Lower leg skin (tissue), 4 donors: ENCODE data around the gene ANO10. TPM values are rescaled to one million over a fixed set of nuclear protein-coding genes. Genes with fewer than 3 reads are reported as not detected.

ENCODE experiments used
- DNase-seq, 2 donors: peaks; one replicate each; pipeline ENCODE4 v3.0.0-alpha.2; 2019; ENCODE audit warnings: low spot score in 2 of 2
- H3K4me3 ChIP-seq: fragments of 200-600 bp; sonication (generic); 2 replicates; pipeline ENCODE4 v1.5.1; 2017; ENCODE audit warnings: mild to moderate bottlenecking, low read depth; ENCODE audit not compliant: poor library complexity, severe bottlenecking
- POLR2A ChIP-seq, 2 donors: fragments of 450-650 bp; IDR thresholded peaks; one replicate each; pipeline ENCODE4 v1.6.1; 2016 to 2017; ENCODE audit warnings: antibody characterized with exemption in 2 of 2, mild to moderate bottlenecking in 1 of 2, moderate library complexity in 1 of 2
- WGBS, 2 donors: methylation state at CpG; one replicate each; pipeline ENCODE4 v1.1.5; 2018; 5-methylcytosine and 5-hydroxymethylcytosine counted together
- intact Hi-C: fragments of 100-400 bp; cut with DNase I; formaldehyde crosslinking; loops from one replicate; pipeline ENCODE4 v1.15.0; 2023; ENCODE audit warnings: low total_unique reads
- total RNA-seq, 4 donors: library from RNA; depleted of rRNA; stranded (reverse); fragments of >200 nt; gene quantifications; one replicate each; pipeline ENCODE4 v1.1.0, GENCODE V29; 2016
- TF ChIP-seq, protein P1 (sequence below), 3 donors: fragments of 450-650 bp; IDR thresholded peaks; one replicate each; pipeline ENCODE4 v1.5.1; 2016; ENCODE audit warnings: antibody characterized with exemption in 3 of 3, mild to moderate bottlenecking in 3 of 3, moderate library complexity in 2 of 3

The ANO10 gene
- total RNA-seq, 4 donors from 2014 or later = 31.6 to 41.5 (median 37.5) TPM

DNA sequence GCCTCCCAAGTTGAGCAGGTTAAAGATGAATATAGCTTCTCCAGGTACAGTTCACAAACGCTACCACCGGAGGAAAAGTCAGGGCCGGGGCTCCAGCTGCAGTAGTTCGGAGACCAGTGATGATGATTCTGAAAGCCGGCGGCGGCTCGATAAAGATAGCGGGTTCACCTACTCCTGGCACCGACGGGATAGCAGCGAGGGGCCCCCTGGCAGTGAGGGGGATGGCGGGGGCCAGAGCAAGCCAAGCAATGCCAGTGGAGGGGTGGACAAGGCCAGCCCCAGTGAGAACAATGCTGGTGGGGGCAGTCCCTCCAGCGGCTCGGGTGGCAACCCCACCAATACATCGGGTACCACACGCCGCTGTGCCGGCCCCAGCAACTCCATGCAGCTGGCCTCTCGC, 274.0 kb downstream of the ANO10 start:
- no peak overlapping the region for H3K4me3 ChIP-seq
- WGBS, 2 donors = 94 to 95% methylated on average over 13 to 19 of the region's 20 CpGs
- intact Hi-C loops = no loop called here
- TF ChIP-seq, protein P1, sequence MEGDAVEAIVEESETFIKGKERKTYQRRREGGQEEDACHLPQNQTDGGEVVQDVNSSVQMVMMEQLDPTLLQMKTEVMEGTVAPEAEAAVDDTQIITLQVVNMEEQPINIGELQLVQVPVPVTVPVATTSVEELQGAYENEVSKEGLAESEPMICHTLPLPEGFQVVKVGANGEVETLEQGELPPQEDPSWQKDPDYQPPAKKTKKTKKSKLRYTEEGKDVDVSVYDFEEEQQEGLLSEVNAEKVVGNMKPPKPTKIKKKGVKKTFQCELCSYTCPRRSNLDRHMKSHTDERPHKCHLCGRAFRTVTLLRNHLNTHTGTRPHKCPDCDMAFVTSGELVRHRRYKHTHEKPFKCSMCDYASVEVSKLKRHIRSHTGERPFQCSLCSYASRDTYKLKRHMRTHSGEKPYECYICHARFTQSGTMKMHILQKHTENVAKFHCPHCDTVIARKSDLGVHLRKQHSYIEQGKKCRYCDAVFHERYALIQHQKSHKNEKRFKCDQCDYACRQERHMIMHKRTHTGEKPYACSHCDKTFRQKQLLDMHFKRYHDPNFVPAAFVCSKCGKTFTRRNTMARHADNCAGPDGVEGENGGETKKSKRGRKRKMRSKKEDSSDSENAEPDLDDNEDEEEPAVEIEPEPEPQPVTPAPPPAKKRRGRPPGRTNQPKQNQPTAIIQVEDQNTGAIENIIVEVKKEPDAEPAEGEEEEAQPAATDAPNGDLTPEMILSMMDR (IDR thresholded peaks at IDR 0.05) = no peak
- no peak for TF ChIP-seq POLR2A (IDR thresholded peaks at IDR 0.05)
- DNase-seq = no peak

DNA sequence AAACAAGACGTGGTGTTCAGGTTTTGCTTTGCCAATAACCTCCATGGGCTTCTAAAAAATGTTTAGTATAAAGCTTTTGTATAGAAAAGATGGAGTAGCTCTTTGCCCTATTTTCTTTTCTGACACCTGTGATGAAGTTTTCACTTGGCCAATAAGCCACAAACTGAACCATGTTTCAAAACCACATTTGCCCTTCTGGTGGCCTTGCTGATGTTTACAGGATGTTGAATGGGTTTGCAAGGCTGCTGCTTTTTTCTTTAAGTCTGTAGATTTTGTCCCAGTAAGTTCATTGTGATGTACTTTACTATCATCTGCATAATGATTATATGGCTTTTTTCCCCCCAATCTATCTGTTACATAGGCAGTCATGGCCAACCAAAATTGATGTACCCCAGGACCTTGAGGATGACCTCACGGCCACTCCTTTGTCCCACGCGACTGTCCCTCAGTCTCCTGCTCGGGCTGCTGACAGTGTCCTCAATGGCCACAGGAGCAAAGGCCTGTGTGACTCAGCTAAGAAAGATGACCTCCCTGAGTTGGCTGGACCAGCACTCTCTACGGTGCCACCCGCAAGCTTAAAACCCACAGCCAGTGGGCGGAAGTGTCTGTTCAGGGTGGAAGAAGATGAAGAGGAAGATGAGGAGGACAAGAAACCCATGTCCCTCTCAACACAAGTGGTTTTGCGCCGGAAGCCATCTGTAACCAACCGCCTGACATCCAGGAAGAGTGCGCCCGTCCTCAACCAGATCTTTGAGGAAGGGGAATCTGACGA, 274.6 kb downstream of the ANO10 start:
- no peak overlapping the region for H3K4me3 ChIP-seq
- 90 to 97% methylated on average over 14 of the region's 14 CpGs for WGBS, 2 donors
- intact Hi-C loops = no loop called here
- TF ChIP-seq POLR2A (IDR thresholded peaks at IDR 0.05) = no peak
- TF ChIP-seq, protein P1 (IDR thresholded peaks at IDR 0.05) = no peak
- DNase-seq = no peak

DNA sequence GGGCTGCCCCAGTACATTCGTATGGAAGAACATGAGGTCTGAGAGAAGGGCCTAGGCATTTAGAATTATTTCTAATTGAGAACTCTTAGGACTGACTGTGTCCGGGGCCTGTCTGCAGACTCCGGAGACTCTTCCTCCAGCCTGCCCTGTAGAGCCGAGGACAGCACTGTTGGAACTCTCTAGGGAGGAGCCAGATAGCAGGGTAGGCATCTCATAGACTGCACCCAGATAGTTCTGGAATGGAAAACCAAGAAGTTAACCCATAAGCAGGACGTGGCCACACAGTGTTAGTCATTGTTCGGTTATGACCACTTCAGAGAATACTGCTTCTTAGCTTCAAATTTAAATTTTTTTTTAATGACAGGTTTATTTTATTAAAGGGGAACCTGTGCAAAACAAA, 275.9 kb downstream of the ANO10 start:
- TF ChIP-seq POLR2A (IDR thresholded peaks at IDR 0.05) = no peak
- TF ChIP-seq, protein P1 (IDR thresholded peaks at IDR 0.05) = no peak
- intact Hi-C loops = no loop called here
- H3K4me3 ChIP-seq = no peak overlapping the region
- no peak for DNase-seq
- WGBS, 2 donors = 89 to 91% methylated on average over 6 of the region's 6 CpGs

DNA sequence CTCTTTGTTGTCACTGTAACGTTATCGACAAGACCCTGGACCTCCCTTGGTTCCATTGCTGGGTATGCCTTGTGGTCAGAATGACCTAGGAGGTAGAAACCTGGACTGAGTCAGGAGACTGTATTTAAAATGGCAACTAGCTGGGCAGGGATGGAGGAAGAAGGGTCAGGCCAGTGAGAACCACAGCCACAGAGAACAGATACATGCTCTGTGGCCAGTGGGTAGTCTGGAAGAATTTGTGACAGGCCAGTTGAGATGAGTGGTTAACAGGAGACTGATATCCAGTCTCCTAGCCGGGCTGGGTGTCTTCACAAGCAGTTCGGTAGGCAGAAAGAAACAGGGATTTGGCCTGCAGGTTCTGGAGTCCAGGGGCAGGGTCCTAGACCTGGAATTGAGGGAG, 276.6 kb downstream of the ANO10 start:
- intact Hi-C loops = no loop called here
- 96 to 97% methylated on average over 4 of the region's 4 CpGs for WGBS, 2 donors
- H3K4me3 ChIP-seq = no peak overlapping the region
- TF ChIP-seq, protein P1 (IDR thresholded peaks at IDR 0.05) = no peak
- TF ChIP-seq POLR2A (IDR thresholded peaks at IDR 0.05) = no peak
- DNase-seq = no peak

DNA sequence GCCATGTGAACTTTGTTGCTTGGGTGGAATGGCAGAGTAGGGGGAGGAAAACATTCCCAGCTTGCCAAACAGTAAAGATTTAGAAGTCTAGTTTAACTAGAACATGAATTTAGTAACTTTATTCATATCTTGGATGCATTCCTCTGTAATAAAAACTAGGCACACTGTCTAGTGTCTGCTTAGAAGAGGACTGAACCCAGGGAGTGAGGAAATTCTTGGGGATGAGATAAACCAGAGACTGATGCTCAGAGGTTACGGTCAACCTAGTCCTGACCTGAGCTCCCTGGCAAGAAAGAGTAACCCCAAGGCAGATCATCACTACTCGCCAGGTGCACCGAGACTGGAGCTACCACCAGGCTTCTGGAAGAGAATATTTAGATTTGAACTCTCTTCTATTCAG, 277.3 kb downstream of the ANO10 start:
- DNase-seq = no peak
- no peak for TF ChIP-seq POLR2A (IDR thresholded peaks at IDR 0.05)
- TF ChIP-seq, protein P1 (IDR thresholded peaks at IDR 0.05) = no peak
- no peak overlapping the region for H3K4me3 ChIP-seq
- intact Hi-C loops = no loop called here
- WGBS, 2 donors = 96 to 98% methylated on average over 3 of the region's 3 CpGs

DNA sequence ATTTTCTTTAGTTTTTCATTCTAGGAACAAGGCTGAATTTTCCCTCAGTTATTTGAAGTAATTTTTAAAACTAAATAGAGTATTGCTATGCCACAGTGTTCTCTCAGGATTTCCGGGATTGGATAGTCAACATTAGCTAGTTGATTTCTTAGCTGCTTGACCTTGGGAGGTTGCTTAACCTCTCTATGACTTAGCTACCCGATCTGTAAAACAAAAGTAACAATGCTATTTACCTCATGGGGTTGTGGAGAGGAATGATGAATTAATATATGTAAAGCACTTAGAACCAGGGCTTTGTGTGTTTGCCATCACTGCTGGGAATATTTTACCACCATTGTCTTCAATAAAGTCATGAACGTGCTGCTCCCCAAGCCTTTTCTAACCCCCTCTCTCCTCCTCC, 278.0 kb downstream of the ANO10 start:
- no peak for TF ChIP-seq POLR2A (IDR thresholded peaks at IDR 0.05)
- TF ChIP-seq, protein P1 (IDR thresholded peaks at IDR 0.05) = no peak
- DNase-seq = no peak
- 86 to 91% methylated on average over 3 of the region's 3 CpGs for WGBS, 2 donors
- intact Hi-C loops = no loop called here
- H3K4me3 ChIP-seq = no peak overlapping the region
